Right ventricle myocardium inferior (tissue), 1 donor: ENCODE results near the gene TMEM244. TPM values are rescaled to one million over a fixed set of nuclear protein-coding genes. Genes with fewer than 3 reads are reported as not detected.
"Not testable (repeated sequence)": the region's sequence is repeated elsewhere in the genome, so short reads cannot be mapped to it uniquely, and the experiment has no call there.

ENCODE experiments used
- ATAC-seq: fragments of 200-7000 bp; cut with Tn5 transposase; one replicate; pipeline ENCODE4 v1.9.1; 2020; ENCODE audit warnings: mild to moderate bottlenecking, moderate library complexity
- DNase-seq: peaks from one replicate; pipeline ENCODE4 v3.0.0; 2021; ENCODE audit errors: missing footprints
- intact Hi-C: fragments of 100-400 bp; cut with DNase I; formaldehyde crosslinking; loops from one replicate; pipeline ENCODE4 v1.11.0; 2022
- total RNA-seq: library from RNA; stranded (reverse); fragmentation: NEBNext Ultra II Directional; extraction: Animal tissue kit (Norgen Biotek cat#: 25700); gene quantifications from one replicate; pipeline ENCODE4 v1.2.1, GENCODE V29; 2021
- donor health status: DM: no; HTN: yes; CAD: no; lungs with severe emphysema.

The TMEM244 gene
- total RNA-seq, 1 donor from 2014 or later = not detected

DNA sequence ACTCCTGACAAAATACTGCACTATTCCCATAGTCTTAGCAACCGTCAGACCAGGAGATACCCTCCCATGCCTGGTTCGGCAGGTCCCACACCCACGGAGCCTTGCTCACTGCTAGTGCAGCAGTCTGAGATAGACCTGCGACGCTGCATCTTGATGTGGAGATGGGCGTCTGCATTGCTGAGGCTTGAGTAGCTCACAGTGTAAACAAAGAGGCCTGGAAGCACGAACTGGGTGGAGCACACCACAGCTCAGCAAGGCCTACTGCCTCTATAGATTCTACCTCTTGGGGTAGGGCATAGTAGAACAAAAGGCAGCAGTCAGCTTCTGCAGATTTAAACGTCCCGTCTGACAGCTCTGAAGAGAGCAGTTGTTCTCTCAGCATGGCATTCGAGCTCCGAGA, 25.4 kb downstream of the TMEM244 start:
- ATAC-seq (no peak), DNase-seq (no peak)
- intact Hi-C loops = no loop called here

DNA sequence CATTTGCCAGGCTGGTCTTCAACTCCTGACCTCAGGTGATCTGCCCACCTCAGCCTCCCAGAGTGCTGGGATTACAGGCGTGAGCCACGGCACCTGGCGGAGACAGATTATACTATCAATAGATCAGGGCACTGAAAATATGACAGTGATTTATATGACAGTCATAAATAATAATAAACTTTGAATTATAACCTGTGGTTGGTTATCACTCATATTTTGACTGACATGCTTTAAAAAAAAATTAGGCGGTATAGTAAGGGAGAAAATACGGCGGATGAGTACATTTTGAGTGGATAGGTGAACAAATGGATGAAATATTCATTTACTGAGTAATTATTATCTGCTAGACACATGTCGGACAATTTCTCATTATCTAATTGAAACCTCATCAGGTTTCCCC, 28.8 kb downstream of the TMEM244 start:
- intact Hi-C loops = no loop called here
- no peak for ATAC-seq
- no peak for DNase-seq

DNA sequence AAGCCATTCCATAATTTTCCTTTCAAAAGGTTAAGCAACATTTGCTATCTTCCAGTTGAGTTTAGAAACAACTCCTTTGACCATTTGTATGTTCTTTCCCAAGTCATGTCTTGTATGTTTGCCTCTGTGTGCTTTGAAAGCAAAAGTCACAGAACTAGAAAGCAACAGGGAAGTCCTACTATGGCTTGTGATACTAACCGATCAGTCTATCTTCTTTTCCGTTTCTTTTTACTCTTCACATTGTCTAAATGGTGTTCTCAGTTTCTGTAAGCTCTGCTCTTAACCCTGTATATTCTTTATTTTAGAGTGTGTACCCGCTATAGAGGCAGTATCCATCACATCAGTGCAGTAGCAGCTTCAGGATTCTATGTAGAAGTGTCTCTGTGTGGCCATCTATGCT, 32.9 kb downstream of the TMEM244 start:
- DNase-seq = no peak
- ATAC-seq = no peak
- intact Hi-C loops = no loop called here

DNA sequence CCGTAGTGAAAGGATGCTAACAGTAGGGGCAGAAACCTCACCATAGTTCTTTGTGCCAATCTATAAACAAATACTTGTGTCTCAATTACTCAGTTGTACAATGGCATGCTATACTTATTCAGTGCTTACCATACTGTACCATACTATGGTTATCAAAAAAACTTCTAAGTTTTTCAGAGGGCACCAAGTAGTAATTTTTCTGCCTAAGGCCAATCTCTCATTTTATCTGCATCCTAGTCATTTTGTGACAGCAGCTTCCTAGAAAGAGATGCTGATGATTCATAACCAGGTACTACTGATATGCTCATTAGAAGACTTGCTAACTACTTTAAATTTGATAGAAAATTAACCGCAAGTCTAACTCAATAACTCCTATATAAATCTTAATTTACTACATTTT, 42.9 kb downstream of the TMEM244 start:
- ATAC-seq = no peak
- intact Hi-C loops = no loop called here
- DNase-seq = no peak

DNA sequence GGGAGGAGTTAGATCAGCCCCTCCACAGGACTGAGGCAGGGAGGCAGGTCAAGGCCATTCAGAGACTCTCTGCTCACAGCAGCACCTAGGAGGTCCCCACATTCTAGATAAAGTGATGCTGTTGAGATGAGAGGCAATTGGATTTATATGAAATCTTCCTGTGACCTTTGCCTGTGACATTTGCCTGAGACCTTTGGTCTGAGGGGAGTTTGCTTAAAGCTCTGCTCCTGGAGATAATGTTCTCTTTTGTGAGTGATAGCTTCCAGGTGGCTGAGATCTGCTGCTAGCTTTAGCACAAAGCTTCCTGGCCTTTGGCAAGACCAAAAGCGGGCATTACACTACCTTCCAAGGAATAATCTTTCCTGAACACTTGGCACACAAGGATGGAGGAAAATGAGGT, 43.3 kb downstream of the TMEM244 start:
- intact Hi-C loops = no loop called here
- ATAC-seq (no peak), DNase-seq (no peak)

DNA sequence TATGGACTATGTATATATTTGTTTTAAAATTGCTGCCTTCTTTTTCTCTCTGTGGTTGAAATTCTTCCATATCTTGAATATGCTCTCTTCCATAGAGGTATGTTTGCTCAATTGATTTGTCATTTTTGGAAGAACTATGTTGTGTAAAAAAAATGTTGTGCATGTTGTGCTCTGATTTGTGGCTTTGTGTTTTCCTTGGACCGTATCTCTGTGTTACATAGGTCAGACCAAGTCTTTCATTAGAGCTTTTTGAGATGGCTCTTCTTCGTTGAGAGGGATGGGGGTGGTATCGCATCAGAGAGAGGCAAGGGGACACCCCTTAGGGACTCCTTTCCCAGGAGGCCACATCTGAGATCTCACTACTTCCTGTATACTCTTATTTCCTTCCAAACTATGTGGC, 43.8 kb downstream of the TMEM244 start:
- no peak for ATAC-seq
- no peak for DNase-seq

DNA sequence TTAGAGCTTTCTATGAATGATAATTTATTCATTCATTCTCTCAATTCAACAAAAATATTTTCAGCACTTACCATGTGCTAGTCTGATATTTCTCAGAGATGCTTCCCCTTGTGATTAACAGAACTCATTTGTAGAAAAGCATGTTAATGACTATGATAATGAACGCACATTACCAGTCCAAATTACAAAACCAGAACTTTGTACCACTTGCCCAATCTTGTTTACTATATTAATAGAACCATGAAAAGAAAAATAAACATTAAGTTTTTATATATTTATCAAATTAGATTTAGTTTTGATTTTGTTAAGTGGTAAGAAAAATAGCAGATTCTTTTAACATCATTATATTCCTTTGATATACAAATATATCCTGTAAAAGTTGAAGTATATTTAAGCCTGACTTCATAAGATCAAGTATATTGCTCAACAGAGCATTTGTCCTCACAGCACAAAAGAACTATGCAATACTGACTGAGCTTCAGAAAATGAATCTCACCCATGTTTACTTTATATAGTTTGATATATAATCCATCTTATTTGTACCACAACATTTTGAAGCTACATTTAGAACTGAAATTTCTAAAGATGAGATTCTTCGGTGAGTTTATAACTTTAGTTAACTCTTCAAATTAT, 48.9 kb downstream of the TMEM244 start:
- intact Hi-C loops = no loop called here
- no peak for ATAC-seq
- no peak for DNase-seq

More for the DNA sequence above, 43.8 kb downstream of the TMEM244 start:
- intact Hi-C loops = no loop called here

DNA sequence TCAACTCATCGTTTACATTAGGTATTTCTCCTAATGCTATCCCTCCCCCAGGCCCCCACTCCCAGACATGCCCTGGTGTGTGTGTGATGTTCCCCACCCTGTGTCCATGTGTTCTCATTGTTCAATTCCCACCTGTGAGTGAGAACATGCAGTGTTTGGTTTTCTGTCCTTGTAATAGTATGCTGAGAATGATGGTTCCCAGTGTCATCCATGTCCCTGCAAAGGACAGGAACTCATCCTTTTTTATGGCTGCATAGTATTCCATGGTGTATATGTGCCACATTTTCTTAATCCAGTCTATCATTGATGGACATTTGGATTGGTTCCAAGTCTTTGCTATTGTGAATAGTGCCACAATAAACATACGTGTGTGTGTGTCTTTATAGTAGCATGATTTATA, 54.0 kb downstream of the TMEM244 start:
- intact Hi-C loops, ATAC-seq, DNase-seq: not testable (repeated sequence)

DNA sequence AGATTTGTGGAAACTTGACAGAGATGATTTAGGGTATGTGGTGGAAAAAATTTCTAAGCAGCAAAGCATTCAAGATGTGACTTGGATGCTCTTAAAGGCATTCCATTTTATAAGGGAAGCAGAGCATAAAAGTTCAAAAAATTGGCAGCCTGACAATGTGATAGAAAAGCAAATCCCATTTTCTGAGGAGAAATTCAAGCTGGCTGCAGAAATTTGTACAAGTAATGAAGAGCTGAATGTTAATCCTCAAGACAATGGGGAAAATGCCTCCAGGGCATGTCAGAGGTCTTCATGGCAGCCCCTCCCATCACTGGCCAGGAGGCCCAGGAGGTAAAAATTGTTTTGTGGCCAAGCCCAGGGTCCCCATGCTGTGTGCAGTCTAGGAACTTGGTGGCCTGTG, 58.2 kb downstream of the TMEM244 start:
- ATAC-seq, DNase-seq, intact Hi-C loops: not testable (repeated sequence)

DNA sequence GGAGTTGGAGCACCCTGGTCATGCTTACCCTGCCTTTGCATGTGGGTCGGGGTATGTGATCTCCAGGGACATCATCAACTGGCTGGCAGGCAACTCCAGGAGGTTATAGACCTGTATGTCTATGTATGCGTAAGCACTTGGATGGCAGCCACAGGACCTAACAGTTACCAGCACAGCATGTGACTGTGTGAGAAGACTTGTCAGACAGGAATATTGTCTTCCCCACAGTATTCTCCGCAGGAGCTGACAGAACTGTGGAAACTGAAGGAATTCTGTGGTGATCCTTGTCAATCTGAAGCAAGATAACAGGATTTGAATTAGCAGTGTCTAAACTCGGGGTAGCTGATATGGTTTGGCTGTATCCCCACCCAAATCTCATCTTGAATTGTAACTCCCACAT, 59.2 kb downstream of the TMEM244 start:
- no peak for DNase-seq
- ATAC-seq = no peak
- intact Hi-C loops = no loop called here

DNA sequence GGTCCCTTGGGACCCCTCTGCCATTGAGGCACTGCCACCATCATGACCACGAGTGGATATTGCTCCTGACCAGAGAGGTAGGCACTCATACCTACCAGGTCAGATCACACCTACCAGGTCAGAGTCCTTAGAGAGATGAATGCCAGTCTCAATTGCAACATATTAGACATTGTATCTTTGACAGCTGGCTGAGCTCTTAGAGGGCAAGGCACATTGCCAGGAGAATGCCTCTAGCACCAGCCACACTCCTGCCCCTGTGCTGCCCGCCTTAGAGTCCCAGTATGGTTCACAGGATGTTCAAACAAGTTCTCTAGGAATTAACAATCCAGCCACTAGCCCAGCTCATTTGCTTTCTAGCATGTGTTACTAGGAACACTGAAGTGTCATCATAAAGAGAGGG, 65.9 kb downstream of the TMEM244 start:
- ATAC-seq (no peak), DNase-seq (no peak)
- intact Hi-C loops = no loop called here

DNA sequence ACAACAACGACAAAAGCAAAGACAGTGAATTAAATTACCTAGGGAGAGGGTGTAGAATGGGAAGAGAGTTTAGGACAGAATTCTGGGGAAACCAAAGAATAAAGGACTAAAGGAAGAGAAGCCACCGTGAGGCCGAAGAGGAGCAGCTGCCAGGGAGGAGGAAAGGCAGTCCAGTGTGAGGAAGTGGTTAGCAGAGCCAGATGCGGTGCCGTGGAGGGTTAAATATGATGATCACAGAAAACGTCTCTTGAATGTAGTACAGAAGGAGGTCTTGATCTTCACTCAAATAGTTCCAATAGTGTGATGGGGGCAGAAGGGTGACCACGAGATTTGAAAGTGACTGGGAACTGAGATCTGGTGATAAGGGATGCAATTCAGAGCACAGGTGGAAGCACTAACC, 67.7 kb downstream of the TMEM244 start:
- ATAC-seq = no peak
- intact Hi-C loops = no loop called here
- DNase-seq = no peak

DNA sequence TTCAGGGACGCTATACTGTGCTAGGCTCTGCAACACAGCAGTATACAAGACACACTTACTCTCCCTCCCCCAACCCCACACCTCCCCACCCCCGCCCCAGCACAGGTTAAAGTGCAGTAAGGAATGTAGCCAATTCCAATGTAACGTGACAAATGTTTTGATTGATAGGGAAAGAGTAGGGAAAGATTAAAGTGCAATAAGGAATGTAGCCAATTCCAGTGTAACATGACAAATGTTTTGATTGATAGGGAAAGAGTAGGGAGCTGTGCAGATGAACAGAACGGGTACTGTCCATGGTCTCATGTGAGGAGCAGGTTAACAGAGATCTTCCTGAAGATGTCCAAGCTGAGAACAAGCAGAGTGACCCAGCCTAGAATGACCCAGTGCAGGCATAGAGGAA, 69.1 kb downstream of the TMEM244 start:
- DNase-seq (no peak), ATAC-seq (no peak)
- intact Hi-C loops = no loop called here

DNA sequence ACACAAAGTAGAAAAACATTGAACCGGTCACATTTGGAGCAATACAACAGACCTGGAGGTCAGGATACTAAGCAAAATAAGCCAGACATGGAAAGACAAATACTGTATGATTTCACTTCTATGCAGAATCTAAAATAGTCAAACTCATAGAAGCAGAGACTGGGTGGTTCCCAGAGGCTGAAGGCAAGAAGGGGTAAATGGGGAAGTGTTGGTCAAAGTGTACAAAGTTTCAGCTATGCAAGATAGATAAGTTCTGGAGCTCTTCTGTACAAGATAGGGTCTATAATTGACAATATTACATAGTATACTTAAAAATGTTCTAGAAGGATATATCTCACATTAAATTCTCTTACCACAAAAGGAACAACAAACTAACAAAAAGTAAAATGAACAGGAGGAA, 70.3 kb downstream of the TMEM244 start:
- intact Hi-C loops = no loop called here
- DNase-seq = no peak
- ATAC-seq = no peak

DNA sequence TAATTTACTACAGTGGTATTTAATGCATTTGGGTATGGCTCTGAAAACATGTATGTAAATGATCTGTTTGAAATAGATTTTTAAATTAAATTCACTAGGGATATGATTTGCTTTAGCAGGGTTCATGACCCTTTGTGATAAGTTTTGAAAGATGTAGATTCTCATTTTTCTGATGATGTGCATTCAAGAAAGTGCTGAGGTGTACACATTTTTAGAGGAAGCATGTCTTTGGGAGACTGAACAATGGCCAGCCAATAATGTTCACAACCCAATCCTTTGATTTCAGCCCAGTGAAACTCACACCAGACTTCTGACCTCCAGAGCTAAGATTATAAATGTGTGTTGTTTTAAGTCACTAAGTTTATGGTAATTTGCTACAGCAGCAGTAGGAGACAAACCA, 71.1 kb downstream of the TMEM244 start:
- no peak for DNase-seq
- intact Hi-C loops = no loop called here
- no peak for ATAC-seq

DNA sequence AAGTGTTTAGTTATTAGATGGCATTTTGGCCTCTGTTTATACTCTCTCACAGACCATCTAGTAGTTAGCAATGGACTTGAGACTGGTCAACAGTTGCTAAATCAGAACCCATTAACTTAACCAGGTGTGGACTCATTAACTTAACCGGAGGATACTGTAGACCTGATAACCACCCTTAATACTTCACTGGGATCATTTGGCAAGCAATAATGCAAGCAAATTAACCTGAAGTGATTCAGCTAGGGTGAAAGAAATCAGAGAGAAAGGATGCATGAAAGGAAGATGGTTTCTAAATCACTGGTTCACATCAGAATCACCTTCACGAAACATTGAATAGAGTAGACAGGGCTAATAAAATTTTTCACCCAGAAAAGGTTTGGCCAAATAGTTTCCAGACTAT, 73.3 kb downstream of the TMEM244 start:
- no peak for DNase-seq
- intact Hi-C loops = no loop called here
- no peak for ATAC-seq

DNA sequence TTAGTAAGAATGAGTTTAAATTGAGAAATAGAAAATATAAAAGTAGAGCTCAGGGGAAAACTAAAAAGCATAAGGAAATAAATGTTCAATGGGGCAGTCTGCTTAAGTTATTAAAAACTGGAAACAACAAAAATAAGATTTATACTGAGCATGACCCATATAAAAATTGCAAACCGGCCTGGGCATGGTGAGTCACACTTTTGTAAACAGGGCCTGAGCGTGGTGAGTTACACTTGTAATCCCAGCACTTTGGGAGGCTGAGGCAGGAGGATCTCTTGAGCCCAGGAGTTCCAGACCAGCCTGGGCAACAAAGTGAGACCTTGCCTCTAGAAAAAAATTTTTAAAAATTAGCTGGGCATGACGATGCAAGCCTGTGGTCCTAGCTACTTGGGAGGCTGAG, 74.6 kb downstream of the TMEM244 start:
- intact Hi-C loops = no loop called here
- ATAC-seq (no peak), DNase-seq (no peak)

DNA sequence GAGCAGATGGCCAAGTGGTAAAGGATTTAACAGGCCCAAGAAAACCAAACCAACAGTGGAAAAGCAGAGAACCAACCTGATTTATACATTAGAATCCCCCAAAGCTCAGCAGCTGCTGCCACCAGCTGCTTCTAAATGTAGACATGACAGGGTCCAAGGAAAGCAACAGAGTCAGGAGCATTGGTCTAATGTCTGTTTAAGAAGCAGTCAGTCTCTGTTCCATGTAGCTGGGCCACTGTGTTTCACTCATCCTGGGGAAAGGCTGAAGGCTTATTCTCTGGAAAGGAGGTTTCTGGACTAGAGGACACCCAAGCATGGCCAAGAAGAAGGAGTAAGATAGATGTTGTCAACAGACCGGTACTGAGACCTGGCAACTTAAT, 75.4 kb downstream of the TMEM244 start:
- intact Hi-C loops = no loop called here
- ATAC-seq (no peak), DNase-seq (no peak)

DNA sequence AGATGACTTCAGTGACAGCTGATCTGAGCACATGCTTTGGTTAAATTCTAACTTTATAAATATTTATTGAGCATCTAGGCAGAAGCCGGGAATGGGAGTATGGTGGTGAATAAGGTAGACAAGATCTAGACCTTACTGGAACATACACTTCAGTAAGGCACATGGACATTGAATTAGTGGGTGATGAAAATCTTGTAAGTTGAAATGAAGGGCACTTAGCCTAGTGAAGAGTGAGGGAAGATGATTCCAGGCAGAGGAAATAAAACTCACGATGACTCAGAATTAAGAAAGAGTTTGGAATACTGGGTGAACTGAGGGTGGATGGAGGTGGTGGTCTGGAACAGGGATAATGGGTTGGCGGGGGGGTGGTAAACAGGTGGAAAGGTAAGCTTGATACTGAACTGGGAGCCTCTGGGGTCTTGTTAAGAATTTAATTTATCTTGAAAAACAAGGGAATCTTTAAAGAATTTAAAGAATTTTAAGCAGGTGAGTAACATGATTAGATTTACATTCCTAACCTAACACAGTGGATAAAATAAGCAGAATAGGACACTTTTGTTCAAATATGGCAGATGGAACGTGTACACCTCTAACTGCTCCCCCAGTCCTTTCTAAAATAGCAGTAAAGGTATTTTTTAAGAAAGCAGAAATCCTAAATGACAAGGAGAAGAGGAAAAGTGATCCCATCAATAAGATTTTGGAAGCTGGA, 75.9 kb downstream of the TMEM244 start:
- ATAC-seq = no peak
- intact Hi-C loops = no loop called here
- no peak for DNase-seq
